Measurements from ENCODE around the gene VOPP1. TPM values are rescaled to one million over a fixed set of nuclear protein-coding genes. Genes with fewer than 3 reads are reported as not detected.

VOPP1 gene
- 44.2 and 68.7 TPM in 2 replicates for total RNA-seq

GRCh38 chr7:55572378-55573233 is at the start of gene VOPP1:
Gene VOPP1 (minus strand): TSS chr7:55572502. CDS start chr7:55572324, 178 bp downstream.

Other genes starting within 250 kb of the VOPP1 start
- 16.1 and 17.2 TPM in 2 replicates for gene LANCL2, start 207.2 kb downstream of the VOPP1 start, total RNA-seq